Effector memory CD8-positive, alpha-beta T cell (primary cell): ENCODE measurements around the gene GADD45GIP1.

ENCODE experiments used
- ATAC-seq: fragments of 150-1000 bp; cut with Tn5 transposase; replicated peaks from 2 replicates; pipeline ENCODE4 v1.10.0; 2021; ENCODE audit warnings: mild to moderate bottlenecking, moderate library complexity
- DNase-seq, 3 experiments: peaks; one replicate each; pipeline ENCODE4 v3.0.0; 2021
- H3K27ac Mint-ChIP-seq, 2 donors: one replicate each; pipeline ENCODE4 v1.8.0; 2022; ENCODE audit warnings: mild to moderate bottlenecking in 2 of 2, mixed read lengths in 2 of 2, moderate library complexity in 2 of 2
- H3K27me3 Mint-ChIP-seq, 2 donors: one replicate each; pipeline ENCODE4 v1.8.0; 2022; ENCODE audit warnings: mixed read lengths in 2 of 2
- H3K36me3 Mint-ChIP-seq: one replicate; pipeline ENCODE4 v1.8.0; 2022; ENCODE audit warnings: mild to moderate bottlenecking, moderate library complexity, mixed read lengths; ENCODE audit not compliant: insufficient read depth
- H3K4me1 Mint-ChIP-seq, 2 donors: one replicate each; pipeline ENCODE4 v1.8.0; 2022; ENCODE audit warnings: low read depth in 2 of 2, mixed read lengths in 2 of 2
- H3K4me3 Mint-ChIP-seq, 2 donors: one replicate each; pipeline ENCODE4 v1.8.0; 2022; ENCODE audit warnings: mild to moderate bottlenecking in 2 of 2, mixed read lengths in 2 of 2, moderate library complexity in 2 of 2
- H3K9me3 Mint-ChIP-seq, 2 donors: one replicate each; pipeline ENCODE4 v1.8.0; 2022; ENCODE audit warnings: mixed read lengths in 2 of 2

GADD45GIP1 gene

GRCh38 chr19:12995596-12996405 is 38.8 kb upstream of the GADD45GIP1 start:
- H3K4me3 Mint-ChIP-seq, result peak overlapping the region; percentile 31 to 84
- peaks cover 13% of the 10 kb centered on the region for H3K36me3 Mint-ChIP-seq
- ATAC-seq, result peak; percentile 47
- H3K27ac Mint-ChIP-seq, result no peak overlapping the region
- peaks cover 5 to 9% of the 10 kb centered on the region in 2 donors for H3K4me1 Mint-ChIP-seq
- DNase-seq, result no peak
- H3K27me3 Mint-ChIP-seq, result peaks cover 0 to 56% of the 10 kb centered on the region in 2 donors
- H3K9me3 Mint-ChIP-seq, result no peaks in the 10 kb centered on the region

- peak within 1 kb of the TSS; percentile 35 to 85 for H3K27ac Mint-ChIP-seq
- peaks cover 13% of the 10 kb centered on the region for H3K36me3 Mint-ChIP-seq
- peaks cover 5 to 9% of the 10 kb centered on the region in 2 donors for H3K4me1 Mint-ChIP-seq
- DNase-seq (peak; percentile 45 to 51 (median 49)), ATAC-seq (peak; percentile 63)
- peak within 1 kb of the TSS; percentile 80 to 84 for H3K4me3 Mint-ChIP-seq
- no peaks in the 10 kb centered on the region for H3K9me3 Mint-ChIP-seq
- H3K27me3 Mint-ChIP-seq, result peaks cover 0 to 50% of the 10 kb centered on the region in 2 donors
Observed at GRCh38 chr19:12994701-12995595, 37.9 kb upstream of the GADD45GIP1 start, which contains the start of gene NFIX. NFIX (plus strand) TSS chr19:12995475; CDS start chr19:12995838, 363 bp downstream.

GRCh38 chr19:12993562-12993961 is 36.5 kb upstream of the GADD45GIP1 start:
- no peak overlapping the region for H3K27ac Mint-ChIP-seq
- peaks cover 13% of the 10 kb centered on the region for H3K36me3 Mint-ChIP-seq
- peaks cover 0 to 36% of the 10 kb centered on the region in 2 donors for H3K27me3 Mint-ChIP-seq
- no peak for DNase-seq
- H3K4me3 Mint-ChIP-seq, result peak overlapping the region in 1 of 2 donors; percentile 84
- H3K4me1 Mint-ChIP-seq, result peaks cover 5 to 9% of the 10 kb centered on the region in 2 donors
- no peak for ATAC-seq
- no peaks in the 10 kb centered on the region for H3K9me3 Mint-ChIP-seq

- Mint-ChIP-seq H3K27me3 (peaks cover 0 to 28% of the 10 kb centered on the region in 2 donors), H3K9me3 (no peaks in the 10 kb centered on the region), H3K27ac (no peak overlapping the region), H3K36me3 (peaks cover 13% of the 10 kb centered on the region), H3K4me1 (peaks cover 5 to 9% of the 10 kb centered on the region in 2 donors), H3K4me3 (no peak overlapping the region)
- ATAC-seq (no peak), DNase-seq (no peak)
Observed at GRCh38 chr19:12992729-12993128, 35.7 kb upstream of the GADD45GIP1 start.

DNA sequence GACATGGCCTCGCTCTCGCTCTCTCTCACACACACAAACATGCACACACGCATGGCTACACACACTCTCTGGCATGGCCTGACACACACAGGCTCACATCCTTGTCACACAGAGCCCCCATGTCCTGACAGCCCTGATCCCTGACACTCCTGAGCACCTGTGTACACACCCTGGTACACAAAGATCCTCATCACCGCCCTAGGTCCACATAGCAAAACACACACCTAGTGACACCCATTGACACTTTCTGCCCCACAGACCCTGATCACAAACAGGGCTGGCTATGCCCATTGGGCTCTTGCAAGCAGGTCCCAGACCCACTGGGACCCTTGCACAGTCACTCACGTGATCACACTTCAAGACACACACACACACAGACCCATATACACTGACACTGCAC is 34.3 kb upstream of the GADD45GIP1 start:
- no peaks in the 10 kb centered on the region for H3K9me3 Mint-ChIP-seq
- peaks cover 5 to 9% of the 10 kb centered on the region in 2 donors for H3K4me1 Mint-ChIP-seq
- ATAC-seq (no peak), DNase-seq (no peak)
- peaks cover 0 to 26% of the 10 kb centered on the region in 2 donors for H3K27me3 Mint-ChIP-seq
- H3K36me3 Mint-ChIP-seq, result peaks cover 13% of the 10 kb centered on the region
- H3K4me3 Mint-ChIP-seq, result no peak overlapping the region
- H3K27ac Mint-ChIP-seq, result no peak overlapping the region

GRCh38 chr19:12990853-12991252 is 33.8 kb upstream of the GADD45GIP1 start:
- H3K4me1 Mint-ChIP-seq, result peaks cover 5 to 7% of the 10 kb centered on the region in 2 donors
- DNase-seq (no peak), ATAC-seq (no peak)
- H3K36me3 Mint-ChIP-seq, result peaks cover 10% of the 10 kb centered on the region
- H3K27me3 Mint-ChIP-seq, result peaks cover 0 to 26% of the 10 kb centered on the region in 2 donors
- H3K27ac Mint-ChIP-seq, result no peak overlapping the region
- no peak overlapping the region for H3K4me3 Mint-ChIP-seq
- H3K9me3 Mint-ChIP-seq, result no peaks in the 10 kb centered on the region

DNA sequence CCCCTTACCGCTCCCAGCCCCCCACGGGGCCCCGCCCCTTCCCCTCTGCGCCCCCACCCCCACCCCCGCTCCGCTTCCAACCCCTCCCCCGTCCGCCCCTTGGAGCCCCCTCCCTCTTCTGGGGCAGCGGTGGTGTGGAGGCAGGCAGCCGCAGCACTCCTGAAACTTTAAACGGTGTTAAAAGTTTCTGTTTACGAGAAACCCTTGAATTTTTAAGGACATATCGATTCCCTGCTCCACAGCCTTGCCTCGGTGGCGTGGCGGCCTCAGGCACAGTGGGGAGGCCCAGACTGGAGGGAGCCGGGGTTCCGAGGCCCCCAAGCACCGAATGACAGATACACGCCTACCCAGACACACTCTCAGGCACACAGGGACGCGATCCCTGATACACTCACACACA is 33.4 kb upstream of the GADD45GIP1 start:
- DNase-seq, result no peak
- Mint-ChIP-seq H3K27ac (no peak overlapping the region), H3K9me3 (no peaks in the 10 kb centered on the region), H3K4me3 (no peak overlapping the region), H3K4me1 (peaks cover 8 to 9% of the 10 kb centered on the region in 2 donors), H3K27me3 (peaks cover 0 to 26% of the 10 kb centered on the region in 2 donors), H3K36me3 (peaks cover 8% of the 10 kb centered on the region)
- no peak for ATAC-seq

DNA sequence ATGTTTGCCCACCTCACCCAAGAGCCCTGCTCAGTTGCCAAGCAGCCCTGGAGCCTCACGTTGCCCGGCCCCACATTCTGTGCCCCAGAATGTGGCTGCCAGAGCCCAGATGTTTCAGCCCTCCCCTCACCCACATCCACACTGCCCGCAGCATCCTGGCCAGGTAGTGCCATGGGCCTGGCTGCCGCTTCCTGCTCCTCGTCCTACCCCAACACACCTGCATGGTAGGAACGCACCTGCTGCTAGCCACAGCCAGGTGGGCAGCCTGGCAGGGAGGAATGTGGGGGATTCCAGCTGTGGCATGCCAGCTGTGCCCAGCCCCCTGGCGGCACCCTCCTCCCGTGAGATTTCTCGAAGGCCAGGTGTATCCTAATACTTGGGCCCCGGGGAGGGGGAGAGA is 30.8 kb upstream of the GADD45GIP1 start:
- Mint-ChIP-seq H3K27ac (no peak overlapping the region), H3K4me3 (no peak overlapping the region), H3K27me3 (peaks cover 0 to 9% of the 10 kb centered on the region in 2 donors), H3K4me1 (peaks cover 9% of the 10 kb centered on the region in 2 donors), H3K9me3 (no peaks in the 10 kb centered on the region), H3K36me3 (no peaks in the 10 kb centered on the region)
- DNase-seq, result no peak
- ATAC-seq, result no peak

- no peaks in the 10 kb centered on the region for H3K9me3 Mint-ChIP-seq
- no peaks in the 10 kb centered on the region for H3K36me3 Mint-ChIP-seq
- DNase-seq (no peak), ATAC-seq (no peak)
- no peak overlapping the region for H3K4me3 Mint-ChIP-seq
- peaks cover 0 to 9% of the 10 kb centered on the region in 2 donors for H3K27me3 Mint-ChIP-seq
- no peak overlapping the region for H3K27ac Mint-ChIP-seq
- H3K4me1 Mint-ChIP-seq, result peaks cover 9% of the 10 kb centered on the region in 2 donors
Observed at GRCh38 chr19:12987190-12987589, 30.2 kb upstream of the GADD45GIP1 start.

DNA sequence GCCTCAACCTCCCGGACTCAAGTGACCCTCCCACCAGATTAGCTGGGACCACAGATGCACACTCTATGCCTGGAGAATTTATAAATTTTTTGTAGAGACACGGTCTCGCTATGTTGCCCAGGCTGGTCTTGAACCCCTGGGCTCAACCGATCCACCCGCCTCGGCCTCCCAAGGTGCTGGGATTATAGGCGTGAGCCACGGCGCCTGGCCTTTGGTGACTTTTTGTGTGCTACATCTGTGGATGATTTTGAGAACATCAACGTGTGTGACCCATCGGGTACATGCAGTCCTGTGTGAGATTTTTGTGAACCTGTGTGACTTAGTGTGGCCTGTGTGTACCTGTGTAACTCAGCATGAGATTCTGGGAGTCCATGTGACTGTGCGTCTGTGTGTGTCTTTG is 29.7 kb upstream of the GADD45GIP1 start:
- H3K27me3 Mint-ChIP-seq, result peaks cover 0 to 9% of the 10 kb centered on the region in 2 donors
- H3K4me3 Mint-ChIP-seq, result no peak overlapping the region
- peaks cover 9% of the 10 kb centered on the region in 2 donors for H3K4me1 Mint-ChIP-seq
- no peaks in the 10 kb centered on the region for H3K9me3 Mint-ChIP-seq
- no peaks in the 10 kb centered on the region for H3K36me3 Mint-ChIP-seq
- DNase-seq, result no peak
- no peak overlapping the region for H3K27ac Mint-ChIP-seq
- ATAC-seq, result no peak

GRCh38 chr19:12985049-12985776 is 28.2 kb upstream of the GADD45GIP1 start:
- H3K27me3 Mint-ChIP-seq, result peaks cover 0 to 9% of the 10 kb centered on the region in 2 donors
- H3K9me3 Mint-ChIP-seq, result no peaks in the 10 kb centered on the region
- H3K4me1 Mint-ChIP-seq, result peaks cover 9% of the 10 kb centered on the region in 2 donors
- peak; percentile 42 to 53 (median 46) for DNase-seq
- no peaks in the 10 kb centered on the region for H3K36me3 Mint-ChIP-seq
- peak; percentile 75 for ATAC-seq
- peak overlapping the region in 1 of 2 donors; percentile 65 for H3K27ac Mint-ChIP-seq
- H3K4me3 Mint-ChIP-seq, result peak overlapping the region in 1 of 2 donors; percentile 2

GRCh38 chr19:12984683-12985048 is 27.6 kb upstream of the GADD45GIP1 start:
- ATAC-seq (no peak), DNase-seq (no peak)
- no peak overlapping the region for H3K4me3 Mint-ChIP-seq
- no peaks in the 10 kb centered on the region for H3K36me3 Mint-ChIP-seq
- H3K4me1 Mint-ChIP-seq, result peaks cover 9% of the 10 kb centered on the region in 2 donors
- H3K9me3 Mint-ChIP-seq, result no peaks in the 10 kb centered on the region
- H3K27me3 Mint-ChIP-seq, result peaks cover 0 to 9% of the 10 kb centered on the region in 2 donors
- peak overlapping the region in 1 of 2 donors; percentile 65 for H3K27ac Mint-ChIP-seq

GRCh38 chr19:12984143-12984627 is 27.2 kb upstream of the GADD45GIP1 start:
- DNase-seq (peak in 1 of 3 experiments; percentile 22), ATAC-seq (peak; percentile 2)
- Mint-ChIP-seq H3K4me3 (no peak overlapping the region), H3K9me3 (no peaks in the 10 kb centered on the region), H3K4me1 (peaks cover 9% of the 10 kb centered on the region in 2 donors), H3K36me3 (no peaks in the 10 kb centered on the region), H3K27me3 (peaks cover 0 to 9% of the 10 kb centered on the region in 2 donors), H3K27ac (no peak overlapping the region)
